Bone marrow (tissue), 2 donors: ENCODE data around the gene PRR19.

Experiments used
- DNase-seq, 2 donors: peaks; one replicate each; lab custom pipeline; 2025; lab: John Stamatoyannopoulos, UW

Gene PRR19

DNA sequence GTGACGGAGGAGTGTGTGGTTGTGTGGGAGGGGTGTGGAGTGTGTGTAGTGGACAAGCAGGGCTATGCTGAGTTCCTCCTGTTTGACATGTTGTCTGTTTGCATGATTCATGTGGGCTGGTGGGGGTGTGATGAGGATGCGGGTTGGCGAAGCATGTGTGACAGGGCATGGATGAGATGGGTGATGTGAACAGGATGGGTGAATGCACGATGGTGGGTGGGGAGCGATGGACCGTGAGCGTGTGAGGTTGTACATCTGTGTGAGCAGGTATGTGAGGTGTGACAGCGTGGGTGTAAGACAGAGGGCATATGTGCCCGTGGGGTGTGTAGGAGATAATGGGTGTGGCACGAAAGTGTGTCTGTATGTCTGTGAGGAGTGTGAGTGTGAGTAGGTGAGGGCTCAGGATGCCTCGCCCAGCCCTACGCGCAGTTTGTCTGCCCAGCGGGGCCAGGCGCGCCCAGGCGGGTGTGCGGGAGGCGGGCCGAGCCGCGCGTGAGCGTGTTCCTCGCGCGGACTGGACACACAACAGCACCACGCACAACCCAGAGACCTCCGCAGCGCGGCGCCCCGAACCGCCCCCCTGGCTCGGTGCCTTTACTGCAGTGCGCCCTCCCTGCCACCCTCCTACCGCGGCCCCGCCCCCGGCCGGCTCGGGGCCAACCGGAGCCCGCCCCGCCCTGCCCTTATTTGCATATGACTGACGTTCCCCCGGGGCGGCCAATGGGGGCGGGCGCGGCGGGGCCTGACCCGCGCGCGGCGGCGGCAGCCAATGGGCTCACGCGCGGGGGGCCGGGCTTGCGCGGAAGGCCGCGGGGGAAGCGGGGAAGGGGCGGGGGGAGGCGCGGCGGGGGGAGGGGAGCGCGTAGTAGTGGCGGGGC lies 18.5 kb upstream of the PRR19 start:
- DNase-seq, result peak; percentile 68 to 96

DNA sequence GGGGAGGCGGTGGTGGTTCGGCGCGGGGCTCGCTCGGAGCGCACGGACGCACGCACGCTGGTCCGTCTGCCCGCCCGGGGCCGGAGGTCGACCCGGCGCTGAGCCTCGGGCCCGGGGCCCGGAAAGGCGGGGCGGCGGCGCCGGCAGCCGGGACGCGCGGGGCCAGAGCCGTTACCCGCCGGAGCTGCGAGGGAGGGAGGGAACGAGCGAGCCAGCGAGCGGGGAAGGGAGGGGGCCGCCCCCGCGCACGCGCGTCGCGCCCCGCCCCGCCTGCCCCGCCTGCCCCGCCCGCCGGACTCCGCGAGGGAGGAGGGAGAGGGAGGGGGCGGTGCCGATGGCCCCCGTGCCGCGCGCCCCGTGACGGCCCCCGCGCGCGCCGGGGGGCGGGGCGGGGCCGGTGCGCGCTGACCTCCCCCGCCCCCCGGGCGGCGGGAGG lies 17.8 kb upstream of the PRR19 start:
- DNase-seq, result peak; percentile 21 to 96

DNA sequence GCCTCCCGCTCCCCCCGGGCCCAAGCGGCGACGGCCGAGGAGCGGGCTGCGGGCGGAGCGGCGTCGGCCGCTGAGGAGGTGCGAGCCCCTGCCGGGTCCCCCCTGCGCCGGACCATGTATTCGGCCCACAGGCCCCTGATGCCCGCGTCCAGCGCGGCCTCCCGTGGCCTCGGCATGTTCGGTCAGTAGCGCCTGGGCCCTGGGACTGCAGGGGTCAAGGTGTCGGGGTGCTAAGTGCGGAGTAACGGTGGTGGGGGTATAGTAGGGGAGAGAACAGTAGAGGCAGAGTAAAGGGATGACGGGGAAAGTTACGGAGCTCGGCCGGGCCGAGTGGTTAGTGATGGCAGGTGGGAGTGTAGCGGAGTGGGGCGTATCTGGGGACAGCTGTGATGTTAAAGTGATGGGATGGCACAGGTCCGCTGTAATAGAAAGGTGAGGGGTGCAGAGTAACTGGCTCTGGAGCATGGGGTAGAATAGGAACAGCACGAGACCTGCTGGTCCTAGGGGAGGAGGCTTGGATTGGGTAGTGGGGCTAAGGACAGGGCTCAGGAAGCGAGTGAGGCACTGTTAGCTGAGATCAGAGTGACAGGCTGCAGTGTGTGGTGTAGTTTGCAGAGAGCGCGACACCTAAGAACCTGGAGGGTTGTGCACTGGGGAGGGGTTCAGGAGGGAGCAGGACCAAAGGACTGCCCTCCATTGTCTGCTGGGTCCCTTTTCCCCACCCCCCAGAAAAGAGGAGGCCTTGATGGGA lies 17.2 kb upstream of the PRR19 start:
- no peak for DNase-seq

GRCh38 chr19:42285541-42285941 lies 16.4 kb upstream of the PRR19 start:
- DNase-seq, result no peak

DNA sequence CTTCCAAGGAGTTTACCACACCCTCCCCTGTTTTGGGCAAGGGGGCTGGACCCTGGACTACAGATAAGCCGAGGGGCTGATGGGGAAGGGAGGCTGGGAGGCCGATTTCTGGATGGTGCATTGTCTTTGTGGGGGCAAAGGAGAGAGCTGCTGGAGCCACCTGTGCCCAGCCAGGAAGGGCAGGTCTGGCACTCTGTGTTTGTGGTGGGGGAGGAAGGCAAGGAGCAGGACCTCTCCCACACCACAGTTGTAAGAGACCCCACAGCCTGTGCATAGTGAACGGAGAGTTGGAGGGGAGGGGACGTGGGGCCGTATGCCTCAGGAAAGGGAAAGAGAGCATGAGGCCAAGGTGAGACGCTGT lies 16.0 kb upstream of the PRR19 start:
- no peak for DNase-seq

- DNase-seq, result peak in 1 of 2 donors; percentile 48
Measured at GRCh38 chr19:42286349-42287016, 15.4 kb upstream of the PRR19 start.

- DNase-seq, result no peak
Measured at GRCh38 chr19:42287017-42287826, 14.7 kb upstream of the PRR19 start.

DNA sequence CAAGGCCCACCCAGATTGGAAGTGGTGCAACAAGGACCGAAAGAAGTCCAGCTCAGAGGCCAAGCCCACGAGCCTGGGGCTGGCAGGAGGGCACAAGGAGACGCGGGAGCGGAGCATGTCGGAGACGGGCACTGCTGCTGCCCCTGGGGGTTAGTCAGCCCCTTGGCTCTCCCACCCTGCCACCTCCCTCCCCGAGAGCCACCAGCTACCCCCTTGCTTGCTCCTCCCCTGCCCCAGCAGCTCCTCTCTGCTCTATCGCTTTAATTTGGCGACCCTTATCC lies 14.2 kb upstream of the PRR19 start:
- DNase-seq, result no peak

DNA sequence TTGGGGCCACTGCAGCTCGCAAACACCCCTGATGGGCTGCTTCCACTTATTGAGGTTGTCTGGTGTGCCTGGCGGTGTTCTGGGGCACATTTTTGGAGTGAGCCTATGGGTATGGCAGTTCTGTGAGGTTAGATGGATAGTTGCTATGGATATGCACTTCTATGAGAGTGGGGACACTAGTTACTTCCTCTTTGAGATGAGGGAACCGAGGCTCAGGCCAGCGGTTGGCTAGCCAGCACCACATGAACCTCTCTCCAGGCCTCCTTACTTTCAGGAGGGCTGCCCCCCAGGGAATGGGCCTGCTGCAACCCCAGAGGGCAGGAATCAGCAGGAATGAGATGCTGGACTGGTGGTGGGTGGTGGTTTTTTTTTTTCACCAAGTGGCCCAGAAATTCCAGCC lies 13.5 kb upstream of the PRR19 start:
- no peak for DNase-seq

DNA sequence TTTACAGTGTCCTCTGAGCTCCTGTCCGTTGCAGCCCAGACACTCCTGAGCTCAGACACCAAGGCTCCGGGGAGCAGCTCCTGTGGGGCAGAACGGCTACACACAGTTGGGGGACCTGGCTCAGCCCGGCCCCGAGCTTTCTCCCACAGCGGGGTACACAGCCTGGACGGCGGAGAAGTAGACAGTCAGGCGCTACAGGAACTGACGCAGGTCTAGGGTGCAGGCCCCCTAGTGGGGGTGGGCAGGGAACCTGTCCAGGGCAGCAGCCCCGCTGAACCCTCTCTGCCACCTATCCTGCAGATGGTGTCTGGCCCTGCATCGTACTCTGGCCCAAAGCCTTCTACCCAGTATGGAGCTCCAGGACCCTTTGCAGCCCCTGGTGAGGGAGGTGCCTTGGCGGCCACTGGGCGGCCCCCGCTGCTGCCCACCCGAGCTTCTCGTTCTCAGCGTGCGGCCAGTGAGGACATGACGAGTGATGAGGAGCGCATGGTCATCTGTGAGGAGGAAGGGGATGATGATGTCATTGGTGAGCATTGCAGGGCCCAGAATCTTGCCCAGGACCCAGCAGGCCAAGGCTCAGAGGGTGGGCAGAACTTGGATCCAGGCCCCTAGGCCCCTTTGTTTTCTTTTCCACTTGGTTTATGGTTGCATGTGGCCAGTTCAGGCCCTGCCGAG lies 12.9 kb upstream of the PRR19 start:
- no peak for DNase-seq

DNA sequence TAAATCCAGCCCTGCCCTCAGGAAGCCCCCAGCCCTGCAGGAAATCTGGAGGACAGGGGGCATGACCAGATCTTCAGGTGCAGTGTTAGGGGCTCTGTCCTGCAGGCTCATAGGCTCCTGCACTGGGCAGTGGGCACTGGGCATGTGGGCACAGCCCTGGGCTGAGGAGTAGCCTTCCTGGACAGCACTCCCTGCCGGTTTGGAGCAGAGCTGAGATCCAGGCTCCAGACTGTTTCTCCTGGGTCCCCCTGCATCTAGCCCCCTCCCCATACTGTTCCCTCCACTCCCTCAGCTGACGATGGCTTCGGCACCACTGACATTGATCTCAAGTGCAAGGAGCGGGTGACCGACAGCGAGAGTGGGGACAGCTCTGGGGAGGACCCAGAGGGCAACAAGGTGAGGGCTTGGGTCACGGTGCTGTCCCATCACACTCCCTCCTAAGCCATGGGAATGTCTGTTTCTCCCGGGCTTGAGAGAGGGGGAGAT lies 12.3 kb upstream of the PRR19 start:
- no peak for DNase-seq

DNA sequence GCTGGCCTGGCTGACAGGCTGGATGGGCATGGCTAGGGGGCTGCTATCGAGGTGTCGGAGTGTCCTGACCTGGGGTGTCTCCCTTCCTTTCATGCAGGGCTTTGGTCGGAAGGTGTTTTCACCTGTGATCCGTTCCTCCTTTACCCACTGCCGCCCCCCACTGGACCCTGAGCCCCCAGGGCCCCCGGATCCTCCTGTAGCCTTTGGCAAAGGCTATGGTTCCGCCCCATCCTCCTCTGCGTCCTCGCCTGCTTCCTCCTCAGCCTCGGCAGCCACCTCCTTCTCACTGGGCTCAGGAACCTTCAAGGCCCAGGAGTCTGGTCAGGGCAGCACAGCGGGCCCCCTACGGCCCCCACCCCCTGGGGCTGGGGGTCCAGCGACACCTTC lies 11.8 kb upstream of the PRR19 start:
- DNase-seq, result no peak

GRCh38 chr19:42290523-42291434 lies 11.2 kb upstream of the PRR19 start:
- peak in 1 of 2 donors; percentile 74 for DNase-seq

- DNase-seq, result no peak
Measured at GRCh38 chr19:42291435-42291810, 10.5 kb upstream of the PRR19 start.

GRCh38 chr19:42292042-42292960 lies 9.6 kb upstream of the PRR19 start:
- DNase-seq, result no peak

DNA sequence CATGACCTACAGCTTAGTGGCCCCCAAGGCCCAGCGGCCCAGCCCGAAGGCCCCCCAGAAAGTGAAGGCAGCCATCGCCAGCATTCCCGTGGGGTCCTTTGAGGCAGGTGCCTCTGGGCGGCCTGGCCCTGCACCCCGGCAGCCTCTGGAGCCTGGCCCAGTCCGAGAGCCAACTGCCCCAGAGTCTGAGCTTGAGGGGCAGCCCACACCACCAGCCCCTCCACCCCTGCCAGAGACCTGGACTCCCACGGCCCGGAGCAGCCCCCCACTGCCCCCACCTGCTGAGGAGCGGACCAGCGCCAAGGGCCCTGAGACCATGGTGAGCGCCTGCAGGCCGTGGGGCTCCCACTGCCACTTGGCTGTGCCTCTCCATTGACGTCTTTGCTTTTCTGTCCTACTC lies 9.0 kb upstream of the PRR19 start:
- DNase-seq, result no peak

GRCh38 chr19:42293540-42293939 lies 8.4 kb upstream of the PRR19 start:
- no peak for DNase-seq

- no peak for DNase-seq
Measured at GRCh38 chr19:42293948-42294347, 8.0 kb upstream of the PRR19 start.

DNA sequence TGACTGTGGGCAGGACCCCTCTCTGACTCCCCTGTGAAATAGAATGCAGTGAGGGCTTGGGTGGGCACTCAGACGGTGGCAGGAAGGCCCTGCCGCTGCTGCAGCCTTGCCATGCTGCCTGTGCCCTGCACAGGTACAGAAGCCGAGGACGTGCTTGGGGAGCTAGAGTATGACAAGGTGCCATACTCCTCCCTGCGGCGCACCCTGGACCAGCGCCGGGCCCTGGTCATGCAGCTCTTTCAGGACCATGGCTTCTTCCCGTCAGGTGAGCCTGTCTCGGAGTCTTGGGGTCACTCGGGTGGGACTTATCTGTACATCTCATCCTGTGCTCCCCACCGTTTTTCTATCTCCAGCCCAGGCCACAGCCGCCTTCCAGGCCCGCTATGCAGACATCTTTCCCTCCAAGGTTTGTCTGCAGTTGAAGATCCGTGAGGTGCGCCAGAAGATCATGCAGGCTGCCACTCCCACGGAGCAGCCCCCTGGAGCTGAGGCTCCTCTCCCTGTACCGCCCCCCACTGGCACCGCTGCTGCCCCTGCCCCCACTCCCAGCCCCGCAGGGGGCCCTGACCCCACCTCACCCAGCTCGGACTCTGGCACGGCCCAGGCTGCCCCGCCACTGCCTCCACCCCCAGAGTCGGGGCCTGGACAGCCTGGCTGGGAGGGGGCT lies 7.3 kb upstream of the PRR19 start:
- no peak for DNase-seq
